Esophagus muscularis mucosa (tissue), 4 donors: Measurements from ENCODE around the gene GLIS2.

Experiments
- EP300 ChIP-seq: sonication (generic); formaldehyde crosslinking; IDR thresholded peaks from one replicate; pipeline ENCODE4 v1.6.1; 2017; ENCODE audit warnings: antibody characterized with exemption
- POLR2A ChIP-seq: fragments of 450-650 bp; IDR thresholded peaks from one replicate; pipeline ENCODE4 v1.6.1; 2017; ENCODE audit warnings: antibody characterized with exemption, moderate library complexity, mild to moderate bottlenecking, low read depth
- POLR2AphosphoS5 ChIP-seq, 2 donors: sonication (generic); formaldehyde crosslinking; IDR thresholded peaks; one replicate each; pipeline ENCODE4 v1.6.1; 2017; ENCODE audit warnings: antibody characterized with exemption in 2 of 2
- TF ChIP-seq, protein P1 (sequence below), 3 experiments: fragments of 200-600 bp in 2 of 3; fragments of 450-650 bp in 1 of 3; sonication (generic) in 2 of 3; IDR thresholded peaks; one replicate each; pipeline ENCODE4 v1.5.1; 2017 to 2019; ENCODE audit warnings: antibody characterized with exemption in 3 of 3, mild to moderate bottlenecking in 2 of 3, moderate library complexity in 1 of 3

DNA sequence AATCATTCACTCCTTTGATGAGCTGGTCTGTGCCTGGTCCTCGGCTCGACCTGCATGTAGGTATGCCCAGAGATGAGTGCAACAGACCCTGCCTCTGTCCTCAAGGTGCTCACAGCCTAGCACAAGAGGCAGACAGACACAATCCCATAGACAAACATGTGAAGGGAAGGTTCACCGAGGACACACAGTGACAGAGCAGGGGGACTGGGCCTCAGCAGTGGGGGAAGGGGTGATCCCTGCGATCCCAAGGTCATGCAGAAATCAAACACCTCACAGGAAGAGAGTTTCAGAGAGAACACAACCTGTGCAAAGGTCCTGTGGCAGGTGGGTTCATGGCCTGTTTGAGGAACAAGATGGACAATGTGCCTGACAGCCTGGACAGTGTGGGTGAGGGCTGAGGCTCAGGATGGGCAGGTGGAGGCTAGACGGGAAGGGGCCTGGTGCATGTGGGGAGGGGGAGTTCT is 51.6 kb downstream of the GLIS2 start:
- TF ChIP-seq POLR2A (no peak), POLR2AphosphoS5 (IDR thresholded peaks at IDR 0.05) (no peak), EP300 (no peak)
- TF ChIP-seq, protein P1, sequence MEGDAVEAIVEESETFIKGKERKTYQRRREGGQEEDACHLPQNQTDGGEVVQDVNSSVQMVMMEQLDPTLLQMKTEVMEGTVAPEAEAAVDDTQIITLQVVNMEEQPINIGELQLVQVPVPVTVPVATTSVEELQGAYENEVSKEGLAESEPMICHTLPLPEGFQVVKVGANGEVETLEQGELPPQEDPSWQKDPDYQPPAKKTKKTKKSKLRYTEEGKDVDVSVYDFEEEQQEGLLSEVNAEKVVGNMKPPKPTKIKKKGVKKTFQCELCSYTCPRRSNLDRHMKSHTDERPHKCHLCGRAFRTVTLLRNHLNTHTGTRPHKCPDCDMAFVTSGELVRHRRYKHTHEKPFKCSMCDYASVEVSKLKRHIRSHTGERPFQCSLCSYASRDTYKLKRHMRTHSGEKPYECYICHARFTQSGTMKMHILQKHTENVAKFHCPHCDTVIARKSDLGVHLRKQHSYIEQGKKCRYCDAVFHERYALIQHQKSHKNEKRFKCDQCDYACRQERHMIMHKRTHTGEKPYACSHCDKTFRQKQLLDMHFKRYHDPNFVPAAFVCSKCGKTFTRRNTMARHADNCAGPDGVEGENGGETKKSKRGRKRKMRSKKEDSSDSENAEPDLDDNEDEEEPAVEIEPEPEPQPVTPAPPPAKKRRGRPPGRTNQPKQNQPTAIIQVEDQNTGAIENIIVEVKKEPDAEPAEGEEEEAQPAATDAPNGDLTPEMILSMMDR (IDR thresholded peaks at IDR 0.05), result no peak
